Measurements from ENCODE around the gene ADAMTSL2. TPM values are rescaled to one million over a fixed set of nuclear protein-coding genes. Genes with fewer than 3 reads are reported as not detected.

The ADAMTSL2 gene
- 0.12 and 0.16 TPM in 2 replicates for total RNA-seq (2014; rRNA removed; shearing (Covaris generic))

DNA sequence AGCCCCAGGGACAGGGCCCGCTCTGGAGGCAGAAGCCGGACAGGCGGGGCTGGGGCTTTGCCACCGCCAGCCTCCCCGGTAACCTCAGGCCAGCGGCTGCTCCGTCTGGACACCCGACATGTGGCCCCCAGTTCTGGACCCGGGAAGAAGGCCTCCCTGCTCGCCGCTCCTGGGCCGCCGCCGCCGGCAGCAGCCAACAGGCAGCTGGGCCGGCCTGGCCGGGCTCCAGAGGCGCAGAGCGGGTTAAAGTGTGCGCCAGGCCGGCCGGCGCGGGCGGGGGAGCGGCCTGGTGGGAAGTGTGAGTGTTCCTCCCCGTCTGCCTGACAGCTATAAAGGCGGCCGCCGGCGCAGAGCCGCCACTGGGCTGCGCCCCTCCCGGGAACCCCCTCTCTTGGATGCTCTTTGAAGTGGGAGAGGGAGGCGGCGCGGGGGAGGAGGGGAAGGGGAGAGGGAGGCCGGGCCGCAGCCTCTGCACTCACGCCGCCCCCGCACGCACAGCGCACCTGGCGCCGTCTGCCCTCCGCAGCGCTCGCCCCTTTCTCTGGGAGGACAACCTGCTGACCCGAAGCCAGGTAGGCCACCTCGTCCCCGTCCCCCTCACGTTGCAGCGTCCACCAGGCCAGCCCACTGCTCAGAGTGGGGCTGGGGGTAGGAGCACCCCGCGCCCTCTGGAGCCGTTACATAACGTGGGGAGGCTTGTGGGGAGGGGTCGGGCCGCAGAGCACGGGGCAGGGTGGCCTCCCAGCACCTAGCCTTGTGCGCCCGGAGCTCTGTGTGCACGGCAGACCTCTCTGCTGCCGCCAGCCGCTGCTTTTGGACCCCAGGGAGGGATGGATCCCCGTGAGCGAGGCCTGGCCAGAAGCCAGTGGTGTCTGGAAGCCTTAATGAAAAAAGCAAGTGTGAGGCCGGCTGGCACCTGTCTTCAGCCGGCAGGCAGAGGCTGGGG is at the start of gene ADAMTSL2:
ADAMTSL2 (plus strand) TSS at position 359 of the 946 bp plus-strand sequence. CDS start 2,009 bp downstream, outside the sequence.
- no peak for DNase-seq (ENCODE audit: low spot score)

DNA sequence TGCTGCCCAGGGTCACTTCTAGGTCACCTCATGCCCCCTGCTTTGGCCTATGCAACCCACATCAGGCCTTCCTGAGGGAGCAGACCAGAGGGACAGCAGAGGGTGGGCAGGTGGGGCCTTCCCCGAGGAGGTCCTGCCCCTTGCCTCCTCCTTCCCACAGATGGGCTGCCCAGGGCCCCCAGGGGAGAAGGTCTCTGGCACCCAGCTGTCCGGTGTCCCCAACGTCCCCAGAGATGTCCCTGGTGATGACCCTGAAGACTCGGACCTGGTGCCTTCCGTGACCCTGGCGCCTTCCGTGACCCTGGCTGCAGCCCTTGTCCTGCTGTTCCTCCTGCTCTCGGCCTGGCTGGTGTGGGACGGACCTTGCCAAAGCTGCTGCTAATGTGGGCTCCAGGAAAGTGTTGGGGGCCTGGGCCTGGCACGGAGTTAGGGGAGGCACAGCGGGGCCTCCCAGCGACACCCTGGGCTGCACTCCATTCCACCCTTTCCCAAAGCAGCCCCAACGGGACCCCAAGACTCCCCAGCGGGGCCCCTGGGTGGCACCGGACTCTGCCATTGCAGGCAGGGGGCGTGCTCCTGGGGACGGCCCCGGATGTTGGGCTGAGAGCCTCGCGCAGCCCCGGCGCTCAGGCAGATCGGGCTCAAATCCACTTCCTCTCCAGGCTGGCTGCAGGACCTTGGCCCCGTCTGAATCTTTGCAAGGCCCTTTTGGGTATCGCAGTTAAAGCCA is 48.8 kb upstream of the ADAMTSL2 start:
- no peak for DNase-seq (ENCODE audit: low spot score)

DNA sequence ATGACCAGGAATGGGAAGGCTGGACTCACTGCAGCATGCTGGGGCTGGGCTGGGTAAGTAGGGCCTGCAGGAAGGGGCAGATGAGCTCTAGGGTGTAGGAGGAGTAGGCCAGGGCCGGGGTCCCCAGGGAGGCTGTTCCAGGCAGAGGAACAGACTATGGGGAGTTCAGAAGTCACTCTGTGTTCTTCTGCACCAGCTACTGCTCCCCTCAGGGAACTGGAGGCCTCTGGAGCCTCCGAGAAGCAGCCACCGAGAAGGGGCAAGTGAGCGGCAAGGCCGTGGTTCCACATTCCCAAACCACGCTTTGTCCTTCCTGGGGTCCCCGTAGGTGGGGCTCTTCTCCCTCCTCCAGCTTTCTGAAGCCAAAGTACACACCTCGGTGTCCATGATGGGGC is 47.2 kb upstream of the ADAMTSL2 start:
- DNase-seq (ENCODE audit: low spot score), result no peak

DNA sequence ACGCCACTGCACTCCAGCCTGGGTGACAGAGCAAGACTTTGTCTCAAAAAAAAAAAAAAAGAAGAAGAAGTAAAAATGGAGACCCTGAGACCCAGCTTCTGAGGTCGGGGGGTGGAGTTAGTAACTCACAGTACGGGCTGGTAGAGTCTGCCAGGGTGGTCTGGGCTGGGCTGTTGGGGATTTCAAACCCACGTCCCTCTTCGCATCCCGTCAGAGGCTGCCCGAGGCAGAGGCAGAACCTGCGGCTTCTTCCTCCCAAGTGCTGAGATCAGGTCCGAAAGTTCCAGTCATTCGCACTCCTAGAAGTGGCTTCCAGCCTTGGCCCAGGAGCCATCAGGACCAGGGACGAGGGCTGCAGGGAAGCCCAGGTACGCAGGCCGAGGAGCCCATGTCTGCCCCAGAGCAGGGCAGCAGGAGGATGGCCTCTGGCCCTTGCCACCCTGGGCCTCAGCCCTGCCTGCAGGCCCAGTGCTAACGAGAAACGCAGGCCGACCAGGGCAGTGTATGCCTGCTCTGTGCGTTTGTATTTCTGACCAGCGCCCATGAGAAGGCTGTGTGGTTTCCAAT is 45.7 kb upstream of the ADAMTSL2 start:
- no peak for DNase-seq (ENCODE audit: low spot score)

DNA sequence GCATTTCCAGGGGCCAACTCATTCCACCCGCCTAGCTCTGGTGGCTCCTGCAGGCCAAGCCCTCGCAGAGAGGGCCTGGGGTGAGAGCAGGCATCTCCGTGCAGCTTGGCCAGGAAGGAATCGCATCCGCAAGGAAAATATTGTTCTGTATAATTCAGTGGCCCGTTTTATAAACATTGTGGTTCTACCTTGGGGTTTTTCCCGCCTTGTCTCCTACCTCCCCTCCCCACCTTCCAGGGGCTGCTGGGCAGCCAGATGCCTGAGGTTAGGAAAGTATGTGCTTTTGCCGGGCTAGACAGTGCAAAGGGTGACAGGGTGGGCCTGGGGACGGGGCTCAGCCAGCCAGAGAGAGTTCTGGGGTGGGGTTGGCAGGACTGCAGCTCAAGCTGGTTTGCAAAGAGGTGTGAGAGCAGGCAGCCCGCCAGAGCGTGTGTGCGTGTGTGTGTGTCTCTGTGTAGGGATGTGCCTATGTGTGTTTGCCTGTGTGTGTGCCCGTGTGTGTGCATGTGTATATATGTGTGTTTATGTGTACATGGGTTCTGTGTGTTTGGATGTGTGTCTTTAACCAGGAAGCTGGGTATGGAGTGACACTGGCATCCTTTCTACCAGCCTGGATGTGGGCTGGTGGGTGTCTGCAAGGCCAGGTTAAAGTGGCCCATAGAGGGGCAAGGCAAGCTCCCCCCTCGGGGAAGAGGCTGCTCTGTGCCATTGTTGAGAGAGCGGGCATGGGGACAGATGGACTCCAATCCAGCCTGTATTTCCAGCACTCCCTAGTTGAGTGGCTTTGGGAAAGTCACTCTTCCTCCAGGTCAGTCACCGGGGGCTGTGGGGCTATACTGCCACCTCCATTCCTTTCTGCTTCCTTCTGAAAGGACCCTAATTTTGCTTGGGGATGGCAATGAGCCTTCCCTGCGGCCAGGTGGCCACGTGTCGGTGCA is 45.0 kb upstream of the ADAMTSL2 start:
- DNase-seq (ENCODE audit: low spot score), result no peak

DNA sequence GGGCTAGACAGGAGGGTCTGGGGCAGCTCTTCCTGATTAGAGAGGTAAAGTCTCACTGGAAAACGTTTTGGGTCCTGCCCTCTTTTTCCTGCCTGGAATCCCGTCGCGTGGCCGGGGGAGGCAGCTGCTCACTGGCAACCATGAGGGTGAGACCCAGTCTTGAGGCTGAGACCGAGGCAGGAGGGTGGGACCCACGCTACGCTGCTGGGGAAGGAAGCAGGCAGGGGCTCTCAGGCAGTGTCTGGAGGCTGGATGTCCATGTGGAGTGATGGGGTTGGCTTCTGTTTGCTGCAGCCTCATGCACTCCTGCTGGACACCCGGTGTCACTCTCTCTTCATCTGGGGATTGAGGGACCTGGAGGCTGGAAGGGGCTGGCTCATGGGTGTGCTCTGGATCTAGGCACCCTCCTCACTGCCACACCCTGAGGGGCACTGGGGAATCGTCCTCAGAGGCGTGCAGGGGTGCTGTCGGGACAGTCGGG is 44.3 kb upstream of the ADAMTSL2 start:
- no peak for DNase-seq (ENCODE audit: low spot score)

DNA sequence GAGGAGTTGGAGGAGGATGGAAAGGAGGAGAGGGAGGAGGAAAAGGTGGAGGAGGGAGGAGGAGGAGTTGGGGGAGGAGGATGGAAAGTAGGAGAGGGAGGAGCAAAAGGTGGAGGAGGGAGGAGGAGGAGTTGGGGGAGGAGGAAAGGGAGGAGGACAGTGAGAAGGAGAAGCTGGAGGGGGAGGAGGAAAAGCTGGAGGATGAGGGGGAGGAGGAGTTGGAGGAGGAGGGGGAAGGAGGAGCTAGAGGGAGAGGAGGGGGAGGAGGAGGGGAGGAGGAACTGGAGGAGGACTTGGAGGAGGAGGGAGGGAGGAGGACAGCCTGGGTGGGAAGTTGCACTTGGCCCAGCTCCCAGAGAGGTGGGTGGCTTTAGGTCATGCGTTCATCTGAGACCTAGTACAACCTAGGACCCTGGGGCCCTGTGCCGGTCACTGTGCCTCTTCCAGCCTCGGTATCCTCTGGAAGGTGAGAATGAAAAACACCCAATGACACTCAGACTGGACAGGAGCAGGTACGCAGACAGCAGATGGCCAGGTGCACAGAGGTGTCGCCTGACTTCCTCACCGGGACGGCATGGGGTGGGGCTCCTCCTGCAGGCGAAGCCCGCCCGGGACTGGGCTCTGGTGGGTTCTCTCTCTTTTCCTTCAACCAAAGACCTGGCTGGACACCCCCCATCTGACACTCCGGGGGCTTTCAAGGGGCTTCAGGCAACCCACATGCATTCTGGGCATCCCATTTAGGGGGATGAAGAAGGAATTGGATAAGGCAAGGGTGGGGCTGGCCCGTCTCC is 43.4 kb upstream of the ADAMTSL2 start:
- no peak for DNase-seq (ENCODE audit: low spot score)

DNA sequence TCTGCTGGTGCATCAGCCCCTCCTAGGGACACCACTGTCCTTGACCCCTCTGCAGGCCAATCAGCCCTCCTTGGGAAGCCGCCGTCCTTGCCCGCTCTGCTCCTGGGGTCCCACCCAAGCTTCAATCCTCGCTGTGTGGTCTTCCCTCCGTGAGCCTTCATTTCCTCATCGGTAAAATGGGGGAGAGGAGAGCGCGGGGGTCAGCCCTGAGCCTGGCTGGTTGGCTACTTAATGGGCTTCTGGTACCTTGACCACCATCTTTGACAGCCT is 42.9 kb upstream of the ADAMTSL2 start:
- DNase-seq (ENCODE audit: low spot score), result no peak

DNA sequence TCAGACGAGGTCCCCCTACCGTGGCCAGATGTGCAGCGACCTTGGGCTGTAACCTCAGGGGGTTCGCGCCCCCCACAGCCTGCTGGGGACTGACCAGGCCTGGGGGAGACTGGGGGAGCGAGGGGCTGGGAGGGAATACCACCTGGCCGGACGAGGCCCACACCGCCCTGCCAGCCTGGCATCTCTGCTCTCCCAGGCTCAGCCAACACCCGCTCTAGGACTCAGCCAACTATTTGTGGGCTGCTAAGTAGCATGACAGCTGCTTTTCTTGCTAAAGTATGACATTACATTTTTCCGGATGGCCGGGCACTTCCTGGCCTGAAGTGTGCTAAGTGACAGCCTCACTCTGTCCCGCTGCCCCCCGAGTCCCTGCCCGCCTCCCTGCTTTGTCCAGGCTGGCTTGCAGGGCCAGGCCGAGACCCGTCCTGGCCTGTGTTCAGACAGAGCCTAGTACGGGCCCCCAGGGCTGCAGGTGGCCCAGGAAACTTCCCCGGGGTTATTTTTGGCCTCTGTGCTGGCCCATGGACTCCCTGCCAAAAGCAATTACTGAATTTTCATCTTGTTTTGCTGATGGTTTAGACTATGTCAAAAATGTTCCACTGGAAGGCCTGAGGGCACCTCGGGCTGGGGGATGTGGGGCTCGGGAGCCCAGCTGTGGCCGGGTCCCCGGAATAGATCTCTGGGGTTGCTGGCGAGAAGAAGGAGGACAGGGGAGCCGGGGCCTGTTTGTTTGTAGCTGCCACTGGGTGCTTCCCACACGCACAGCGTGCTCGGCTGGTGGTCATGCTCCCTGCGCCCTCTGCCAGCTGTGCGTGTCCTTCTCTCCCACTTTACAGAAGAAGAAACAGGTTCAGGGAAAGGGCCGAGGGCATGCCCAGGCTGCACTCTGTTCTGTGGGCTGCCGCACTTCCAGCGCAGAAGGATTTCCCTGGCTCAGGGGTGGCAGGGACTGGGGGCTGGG is 42.2 kb upstream of the ADAMTSL2 start:
- peak; percentile 39 for DNase-seq (ENCODE audit: low spot score)

DNA sequence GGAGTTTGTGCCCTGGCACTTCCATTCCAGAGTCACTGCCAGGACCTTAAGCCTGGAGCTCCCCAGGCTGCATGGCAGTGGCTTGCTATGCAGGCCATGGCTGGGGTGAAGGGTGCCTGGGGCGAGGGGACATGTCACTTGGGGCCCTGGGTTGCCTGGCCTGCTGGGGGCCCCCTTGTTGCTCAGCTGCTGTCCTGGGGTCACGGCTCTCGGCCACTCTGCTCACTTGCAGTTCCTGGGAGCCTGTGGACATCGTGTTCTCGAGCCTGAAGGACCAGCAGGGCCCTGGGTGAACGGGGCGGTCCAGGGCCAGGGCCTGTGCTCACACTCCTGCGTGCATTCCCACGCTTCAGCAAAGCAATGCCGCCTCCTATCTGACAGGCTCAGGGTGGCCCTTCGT is 41.1 kb upstream of the ADAMTSL2 start:
- DNase-seq (ENCODE audit: low spot score), result no peak

DNA sequence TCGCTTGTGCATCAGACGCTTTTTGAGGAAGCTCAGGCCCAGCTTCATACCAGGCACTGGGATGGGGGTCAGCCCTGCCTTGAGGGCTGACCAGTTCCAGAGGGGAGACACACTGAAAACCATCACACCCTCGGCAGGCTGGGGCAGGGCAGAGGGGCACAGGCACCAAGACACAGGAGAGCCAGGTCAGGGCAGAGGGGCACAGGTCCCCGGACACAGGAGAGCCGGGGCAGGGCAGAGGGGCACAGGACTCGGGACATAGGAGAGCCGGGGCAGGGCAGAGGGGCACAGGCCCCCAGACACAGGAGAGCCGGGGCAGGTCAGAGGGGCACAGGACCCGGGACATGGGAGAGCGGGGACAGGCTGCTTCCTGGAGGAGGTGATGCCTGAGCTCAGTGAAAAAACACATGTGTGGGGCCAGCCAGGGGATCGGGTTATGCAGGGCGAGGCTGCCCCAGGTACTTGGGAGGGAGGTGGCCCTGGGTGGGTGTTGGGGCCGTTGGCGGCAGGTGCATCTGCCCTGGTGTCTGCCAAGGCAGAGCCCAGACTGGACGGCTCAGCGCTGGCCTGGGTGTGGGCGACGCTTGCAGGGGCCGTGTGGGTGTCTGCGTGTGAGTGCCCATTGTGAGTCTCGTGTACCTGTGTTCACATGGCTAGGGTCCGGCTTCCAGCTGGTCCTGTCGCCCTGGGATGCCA is 40.5 kb upstream of the ADAMTSL2 start:
- DNase-seq (ENCODE audit: low spot score), result no peak

DNA sequence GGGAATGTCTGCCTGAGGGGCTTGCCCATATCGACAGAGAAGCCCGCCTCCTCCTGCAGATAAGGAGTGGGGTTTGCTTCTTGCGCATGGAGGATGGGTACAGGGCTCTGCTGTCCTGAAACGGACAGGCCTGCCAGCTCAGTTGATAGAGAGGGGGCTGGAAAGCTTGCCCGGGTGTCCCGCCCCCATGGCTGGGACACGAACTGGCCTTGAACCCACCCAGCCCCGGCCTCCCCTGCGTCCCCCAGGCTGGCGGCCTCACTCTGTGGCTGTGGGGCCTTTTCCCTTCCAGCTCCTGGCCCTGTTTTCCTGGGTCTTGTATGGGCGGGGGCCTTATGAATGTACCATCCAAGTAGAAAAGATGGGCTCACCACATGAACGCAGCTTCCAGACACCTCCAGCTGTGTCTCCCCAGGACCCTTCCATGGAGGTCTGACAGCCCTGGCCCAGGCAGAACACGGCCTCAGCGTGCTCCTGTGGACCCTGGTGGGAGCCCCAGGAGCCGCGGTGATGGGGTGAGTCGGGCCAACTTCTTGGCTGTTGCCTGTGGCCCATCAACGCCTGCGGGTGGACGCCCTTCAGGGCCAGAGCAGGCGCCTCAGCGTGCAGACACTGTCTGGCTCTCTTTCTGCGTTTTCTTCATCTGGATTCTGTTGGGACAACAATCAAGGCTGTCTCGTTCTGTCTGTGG is 39.7 kb upstream of the ADAMTSL2 start:
- no peak for DNase-seq (ENCODE audit: low spot score)

DNA sequence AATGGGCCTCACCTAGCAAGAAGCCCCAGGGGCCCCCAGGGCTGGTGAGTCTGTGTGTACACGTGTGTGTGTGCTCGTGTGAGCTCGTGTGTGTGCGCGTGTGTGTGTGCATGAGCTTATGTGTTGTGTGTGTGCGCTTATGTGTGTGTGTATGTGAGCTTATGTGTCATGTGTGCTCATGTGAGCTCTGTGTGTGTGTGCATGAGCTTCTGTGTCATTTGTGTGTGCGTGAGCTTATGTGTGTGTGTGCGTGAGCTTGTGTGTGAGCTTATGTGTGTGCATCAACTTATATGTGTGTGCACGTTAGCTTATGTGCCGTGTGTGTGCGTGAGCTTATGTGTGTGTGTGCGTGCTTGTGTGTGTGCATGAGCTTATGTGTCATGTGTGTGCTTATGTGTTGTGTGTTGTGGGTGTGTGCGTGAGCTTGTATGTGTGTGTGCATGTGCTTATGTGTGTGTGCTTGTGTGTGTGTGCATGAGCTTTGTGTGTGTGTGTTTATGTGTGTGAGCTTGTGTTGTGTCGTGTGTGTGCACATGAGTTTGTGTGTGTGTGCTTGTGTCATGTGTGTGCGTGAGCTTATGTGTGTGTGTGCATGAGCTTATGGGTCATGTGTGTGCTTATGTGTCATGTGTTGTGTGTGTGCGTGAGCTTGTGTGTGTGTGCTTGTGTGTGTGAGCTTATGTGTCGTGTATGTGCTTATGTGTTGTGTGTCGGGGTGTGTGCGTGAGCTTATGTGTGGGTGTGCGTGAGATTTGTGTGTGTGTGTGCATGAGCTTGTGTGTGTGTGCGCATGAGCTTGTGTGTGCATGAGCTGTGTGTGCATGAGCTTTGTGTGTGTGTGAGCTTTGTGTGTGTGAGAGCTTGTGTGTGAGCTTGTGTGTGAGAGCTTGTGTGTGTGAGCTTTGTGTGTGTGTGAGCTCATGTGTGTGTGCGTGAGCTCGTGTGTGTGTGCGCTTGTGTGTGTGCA is 38.9 kb upstream of the ADAMTSL2 start:
- DNase-seq (ENCODE audit: low spot score), result no peak

DNA sequence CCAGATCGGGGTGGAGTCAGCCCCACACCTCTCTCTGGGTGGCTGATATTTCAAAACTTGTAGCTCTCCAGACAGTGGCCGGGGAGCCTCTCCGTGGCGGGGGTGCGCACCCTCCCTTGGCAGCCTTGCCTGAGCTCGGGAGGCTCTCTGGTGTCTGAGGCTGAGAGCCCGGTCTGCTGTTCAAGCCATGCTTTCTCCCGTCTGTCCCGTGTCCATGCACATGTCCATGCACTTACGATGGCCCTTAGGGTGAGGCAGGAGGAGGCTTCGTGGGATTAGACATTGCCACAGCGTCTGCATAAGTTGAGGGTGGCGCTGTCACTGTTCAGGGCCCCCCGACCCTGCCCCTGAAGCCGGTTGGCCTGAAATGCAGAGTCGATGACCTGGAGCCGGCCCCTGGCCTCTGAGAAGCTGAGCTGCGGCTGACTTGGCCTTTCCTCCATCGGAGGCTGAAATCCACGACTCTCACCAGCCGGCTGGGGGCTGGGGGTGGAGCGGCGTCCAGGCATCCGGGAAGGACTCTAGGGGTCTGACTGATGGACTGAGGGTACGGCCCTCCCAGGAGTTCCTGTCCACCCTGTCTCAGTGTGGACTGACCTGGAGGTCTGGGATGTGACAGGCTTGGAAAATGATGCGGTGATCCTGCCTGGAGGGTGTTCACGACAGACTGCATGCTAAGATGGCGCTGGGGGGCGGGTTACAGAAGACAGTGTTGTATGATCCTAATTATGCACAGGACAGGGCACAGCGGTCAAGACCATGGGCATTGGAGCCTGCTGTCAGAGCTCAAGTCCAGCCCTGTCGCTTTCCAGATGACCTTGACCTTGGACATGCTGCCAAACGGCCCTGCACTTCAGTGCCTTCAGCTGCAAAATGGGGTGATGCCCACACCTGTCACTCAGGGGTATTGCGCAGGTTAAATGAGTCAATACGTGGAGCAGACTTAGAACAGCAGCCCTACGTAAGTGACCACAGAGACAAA is 37.4 kb upstream of the ADAMTSL2 start:
- no peak for DNase-seq (ENCODE audit: low spot score)

DNA sequence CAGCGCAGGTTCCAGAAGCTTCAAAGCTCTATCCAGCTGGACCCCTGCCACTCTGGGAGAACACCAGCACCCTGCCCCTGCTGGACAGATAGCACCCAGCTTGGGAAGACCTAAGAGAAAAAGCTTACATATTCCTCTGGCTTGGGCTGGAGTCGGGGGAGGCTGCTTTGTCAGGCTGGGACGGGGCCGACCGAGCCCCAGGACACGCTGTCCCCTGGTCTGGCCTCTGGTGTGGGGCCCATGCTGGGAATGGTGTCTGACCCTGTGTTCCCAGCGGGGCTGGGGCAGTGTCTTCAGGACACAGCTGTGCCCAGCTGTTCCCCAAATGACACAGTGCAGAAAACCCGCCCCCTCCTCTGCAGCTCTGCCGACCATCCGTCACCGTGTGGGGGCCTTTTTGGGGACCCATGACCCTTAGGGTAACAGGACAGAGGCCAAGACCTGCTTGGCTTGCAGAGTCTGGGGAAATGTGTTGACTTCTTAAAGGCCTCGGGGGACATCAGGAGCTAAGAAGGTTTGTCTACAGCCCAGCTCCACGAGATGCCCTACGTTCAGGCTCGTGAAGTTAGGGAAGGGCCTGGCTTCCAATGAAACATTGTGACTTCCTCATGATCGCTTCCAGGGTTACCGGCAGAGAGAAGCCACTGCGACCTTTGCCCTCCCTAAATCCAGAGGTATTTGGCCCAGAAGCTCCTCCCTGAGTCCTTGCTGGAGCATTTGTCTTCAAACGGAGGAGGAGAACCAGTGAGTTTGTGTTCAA is 35.2 kb upstream of the ADAMTSL2 start:
- DNase-seq (ENCODE audit: low spot score), result no peak
